Hepatocyte (in vitro differentiated cells): ENCODE data around the gene HCN1. TPM values are rescaled to one million over a fixed set of nuclear protein-coding genes. Genes with fewer than 3 reads are reported as not detected.

Source experiments
- DNase-seq: peaks from one replicate; pipeline ENCODE4 v3.0.0-alpha.2; 2016; ENCODE audit warnings: low spot score
- H2AFZ ChIP-seq: fragments of 200-600 bp; sonication (generic); 2 replicates; pipeline ENCODE4 v1.6.0; 2016; ENCODE audit warnings: antibody characterized with exemption, mild to moderate bottlenecking
- H3K27ac ChIP-seq: fragments of 200-600 bp; sonication (generic); 2 replicates; pipeline ENCODE4 v1.5.1; 2016; ENCODE audit warnings: mild to moderate bottlenecking
- H3K27me3 ChIP-seq: fragments of 200-600 bp; sonication (generic); 2 replicates; pipeline ENCODE4 v1.6.1; 2016
- H3K36me3 ChIP-seq: fragments of 200-600 bp; sonication (generic); replicated peaks from 2 replicates; pipeline ENCODE4 v1.5.1; 2016; ENCODE audit warnings: low read depth; ENCODE audit not compliant: insufficient read depth
- H3K4me1 ChIP-seq: fragments of 200-600 bp; sonication (generic); 2 replicates; pipeline ENCODE4 v1.5.1; 2016; ENCODE audit warnings: mild to moderate bottlenecking, moderate library complexity; ENCODE audit not compliant: insufficient read depth
- H3K4me2 ChIP-seq: fragments of 200-600 bp; sonication (generic); 2 replicates; pipeline ENCODE4 v1.6.0; 2016
- H3K4me3 ChIP-seq: fragments of 200-600 bp; sonication (generic); 2 replicates; pipeline ENCODE4 v1.5.1; 2016; ENCODE audit warnings: mild to moderate bottlenecking
- H3K79me2 ChIP-seq: fragments of 200-600 bp; sonication (generic); 2 replicates; pipeline ENCODE4 v1.6.0; 2017; ENCODE audit warnings: mild to moderate bottlenecking
- H3K9me2 ChIP-seq: fragments of 200-600 bp; sonication (generic); replicated peaks from 2 replicates; pipeline ENCODE4 v1.6.0; 2017; ENCODE audit warnings: mild to moderate bottlenecking; ENCODE audit not compliant: insufficient read depth
- H3K9me3 ChIP-seq: fragments of 200-600 bp; sonication (generic); 2 replicates; pipeline ENCODE4 v1.5.1; 2016; ENCODE audit warnings: low read depth, mild to moderate bottlenecking
- H4K20me1 ChIP-seq: fragments of 200-600 bp; sonication (generic); 2 replicates; pipeline ENCODE4 v1.6.0; 2016; ENCODE audit warnings: mild to moderate bottlenecking; ENCODE audit not compliant: insufficient read depth, poor library complexity, severe bottlenecking
- CTCF ChIP-seq: fragments of 200-600 bp; sonication (generic); IDR thresholded peaks from 2 replicates; pipeline ENCODE4 v1.5.1; 2016; ENCODE audit warnings: antibody characterized with exemption, mild to moderate bottlenecking; ENCODE audit not compliant: poor library complexity
- EZH2 ChIP-seq: fragments of 200-600 bp; sonication (generic); IDR thresholded peaks from 2 replicates; pipeline ENCODE4 v1.6.1; 2016; ENCODE audit warnings: antibody characterized with exemption, mild to moderate bottlenecking, borderline replicate concordance
- EZH2phosphoT487 ChIP-seq: fragments of 200-600 bp; sonication (generic); IDR thresholded peaks from one replicate; pipeline ENCODE4 v1.6.1; 2018; ENCODE audit warnings: antibody characterized with exemption, mild to moderate bottlenecking, low read depth, moderate library complexity; ENCODE audit not compliant: unreplicated experiment, severe bottlenecking
- WGBS: methylation state at CpG from one replicate; pipeline ENCODE4 v1.1.6; 2016; ENCODE audit warnings: low lambda C conversion rate; ENCODE audit errors: missing lambda C conversion rate; 5-methylcytosine and 5-hydroxymethylcytosine counted together
- polyA plus RNA-seq: library from polyadenylated mRNA; unstranded; fragments of >200 nt; fragmentation: Nextera tagmentation; extraction: Ambion mirVana; gene quantifications from 2 replicates; pipeline ENCODE4 v1.2.1, GENCODE V29; 2016
- total RNA-seq: library from RNA; depleted of rRNA; stranded (reverse); fragments of >200 nt; gene quantifications from 2 replicates; pipeline ENCODE4 v1.2.3, GENCODE V29; 2014

Gene HCN1
- total and polyA plus RNA-seq, 2 experiments from 2014 or later = 0.57 TPM; not detected in 1

- H3K27ac ChIP-seq = no peak overlapping the region
- peaks cover 3% of the 10 kb centered on the region for H3K4me1 ChIP-seq
- no peak for DNase-seq
- no peaks in the 10 kb centered on the region for H4K20me1 ChIP-seq
- no peaks in the 10 kb centered on the region for H3K79me2 ChIP-seq
- TF ChIP-seq EZH2phosphoT487 (no peak), CTCF (no peak), EZH2 (no peak)
- no peaks in the 10 kb centered on the region for H3K36me3 ChIP-seq
- H3K9me2 ChIP-seq = no peaks in the 10 kb centered on the region
- H3K9me3 ChIP-seq = no peaks in the 10 kb centered on the region
- peaks cover 16% of the 10 kb centered on the region for H3K27me3 ChIP-seq
- no peak overlapping the region for H2AFZ ChIP-seq
- WGBS = 52% methylated on average over 6 of the region's 6 CpGs
- H3K4me2 ChIP-seq = no peak overlapping the region
- H3K4me3 ChIP-seq = no peak overlapping the region
Measured at GRCh38 chr5:45697201-45697600, 1.0 kb upstream of the HCN1 start.

- no peaks in the 10 kb centered on the region for H3K9me2 ChIP-seq
- no peaks in the 10 kb centered on the region for H3K79me2 ChIP-seq
- no peaks in the 10 kb centered on the region for H3K36me3 ChIP-seq
- no peak overlapping the region for H3K27ac ChIP-seq
- TF ChIP-seq CTCF (no peak), EZH2phosphoT487 (no peak), EZH2 (no peak)
- WGBS = 4% methylated on average over 11 of the region's 59 CpGs
- peak overlapping the region; percentile 87 for H3K4me2 ChIP-seq
- peaks cover 3% of the 10 kb centered on the region for H3K4me1 ChIP-seq
- peak overlapping the region; percentile 8 for H2AFZ ChIP-seq
- no peak for DNase-seq
- H3K9me3 ChIP-seq = no peaks in the 10 kb centered on the region
- H4K20me1 ChIP-seq = no peaks in the 10 kb centered on the region
- peaks cover 16% of the 10 kb centered on the region for H3K27me3 ChIP-seq
- H3K4me3 ChIP-seq = peak overlapping the region; percentile 11
Measured at GRCh38 chr5:45695804-45696156, 400 bp downstream of the HCN1 start.

GRCh38 chr5:45694971-45695803, 993 bp downstream of the HCN1 start:
- Histone ChIP-seq H3K27ac (no peak overlapping the region), H3K9me3 (no peaks in the 10 kb centered on the region), H3K79me2 (no peaks in the 10 kb centered on the region), H3K4me2 (peak overlapping the region; percentile 87), H3K36me3 (no peaks in the 10 kb centered on the region), H3K4me1 (peaks cover 3% of the 10 kb centered on the region), H4K20me1 (no peaks in the 10 kb centered on the region), H2AFZ (peak overlapping the region; percentile 8), H3K27me3 (peaks cover 16% of the 10 kb centered on the region), H3K4me3 (peak overlapping the region; percentile 11), H3K9me2 (no peaks in the 10 kb centered on the region)
- under 1% methylated on average over 29 of the region's 51 CpGs for WGBS
- TF ChIP-seq EZH2 (peak; percentile 62), EZH2phosphoT487 (no peak)
- DNase-seq = peak; percentile 19

- H3K9me2 ChIP-seq = no peaks in the 10 kb centered on the region
- peak; percentile 27 for DNase-seq
- H3K36me3 ChIP-seq = no peaks in the 10 kb centered on the region
- H4K20me1 ChIP-seq = no peaks in the 10 kb centered on the region
- no peak for TF ChIP-seq CTCF
- TF ChIP-seq EZH2phosphoT487 = no peak
- no peak for TF ChIP-seq EZH2
- no peak overlapping the region for H3K4me3 ChIP-seq
- no peak overlapping the region for H2AFZ ChIP-seq
- peak overlapping the region; percentile 87 for H3K4me2 ChIP-seq
- H3K27ac ChIP-seq = no peak overlapping the region
- 32% methylated on average over 14 of the region's 14 CpGs for WGBS
- peaks cover 16% of the 10 kb centered on the region for H3K27me3 ChIP-seq
- no peaks in the 10 kb centered on the region for H3K9me3 ChIP-seq
- peaks cover 3% of the 10 kb centered on the region for H3K4me1 ChIP-seq
- no peaks in the 10 kb centered on the region for H3K79me2 ChIP-seq
Measured at GRCh38 chr5:45694255-45694814, 1.8 kb downstream of the HCN1 start.
